Brain microvascular endothelial cell (primary cell): ENCODE data around the gene CDK5RAP2.

Experiments
- DNase-seq: peaks from one replicate; pipeline ENCODE4 v3.0.0-alpha.2; 2020
- H3K27ac ChIP-seq: fragments of 250-450 bp; sonication (Bioruptor Pico); 2 replicates; pipeline ENCODE4 v1.5.1; 2020; ENCODE audit warnings: mild to moderate bottlenecking, moderate library complexity
- H3K27me3 ChIP-seq: fragments of 250-450 bp; sonication (Bioruptor Pico); replicated peaks from 2 replicates; pipeline ENCODE4 v1.5.1; 2020; ENCODE audit warnings: mild to moderate bottlenecking
- H3K36me3 ChIP-seq: fragments of 250-450 bp; sonication (Bioruptor Pico); replicated peaks from 2 replicates; pipeline ENCODE4 v1.5.1; 2020; ENCODE audit warnings: mild to moderate bottlenecking
- H3K4me3 ChIP-seq: 2 replicates; pipeline ENCODE4 v1.5.1; 2011; ENCODE audit warnings: low read depth, mild to moderate bottlenecking, control low read depth, low read length, moderate library complexity
- in situ Hi-C: cut with HindIII; loops from 2 replicates; pipeline ENCODE4 v1.10.0; 2017; ENCODE audit warnings: low sequenced_read_pairs, low pct_ligation_motif_present
- TF ChIP-seq, protein P1 (sequence below): IDR thresholded peaks from 2 replicates; pipeline ENCODE4 v1.5.1; 2011; ENCODE audit warnings: low read depth, mild to moderate bottlenecking, moderate library complexity, low read length, control low read depth, inconsistent platforms; ENCODE audit errors: missing control alignments

Gene CDK5RAP2

DNA sequence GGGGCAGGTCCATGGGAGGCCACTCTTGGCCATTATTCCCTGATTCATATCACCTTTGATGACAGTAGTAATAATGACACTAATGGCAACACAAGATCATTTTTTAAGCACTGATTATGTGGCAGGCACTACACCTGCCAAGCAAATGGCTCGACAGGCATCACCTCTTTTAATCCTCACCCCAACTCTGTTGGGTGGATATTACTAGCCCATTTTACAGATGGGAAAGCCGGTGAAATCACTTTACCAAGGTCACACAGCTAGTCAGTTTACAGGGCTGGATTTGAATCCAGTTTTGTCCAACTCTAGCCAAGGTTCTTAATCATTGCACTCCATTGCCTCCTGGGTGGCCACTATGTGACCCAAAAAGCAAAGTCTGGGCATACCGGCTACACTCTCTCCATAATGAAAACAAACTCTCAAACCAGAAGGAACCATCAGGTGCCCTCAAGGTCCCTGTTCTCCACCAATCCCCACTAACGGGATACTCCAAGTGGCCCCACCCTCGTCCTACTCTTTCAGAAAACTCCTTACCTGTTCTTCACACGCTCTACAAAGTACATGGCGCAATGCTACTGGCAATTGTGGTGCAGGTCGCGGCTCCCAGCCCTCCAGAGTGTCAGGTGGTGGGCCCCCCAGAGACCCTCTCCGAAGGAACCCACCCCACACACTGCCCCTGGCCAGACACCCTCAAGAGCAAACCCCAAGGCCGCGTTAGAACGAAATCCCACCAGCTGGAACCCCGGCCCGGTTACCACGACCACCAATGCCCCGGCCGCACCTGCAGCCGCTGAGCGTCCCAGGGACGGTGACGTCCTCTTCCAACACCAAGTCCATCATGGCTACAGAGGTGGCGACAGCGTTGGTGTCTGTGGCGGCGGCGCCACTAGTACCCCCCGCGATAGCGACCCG is 572 bp downstream of the CDK5RAP2 start:
- DNase-seq = no peak
- TF ChIP-seq, protein P1, sequence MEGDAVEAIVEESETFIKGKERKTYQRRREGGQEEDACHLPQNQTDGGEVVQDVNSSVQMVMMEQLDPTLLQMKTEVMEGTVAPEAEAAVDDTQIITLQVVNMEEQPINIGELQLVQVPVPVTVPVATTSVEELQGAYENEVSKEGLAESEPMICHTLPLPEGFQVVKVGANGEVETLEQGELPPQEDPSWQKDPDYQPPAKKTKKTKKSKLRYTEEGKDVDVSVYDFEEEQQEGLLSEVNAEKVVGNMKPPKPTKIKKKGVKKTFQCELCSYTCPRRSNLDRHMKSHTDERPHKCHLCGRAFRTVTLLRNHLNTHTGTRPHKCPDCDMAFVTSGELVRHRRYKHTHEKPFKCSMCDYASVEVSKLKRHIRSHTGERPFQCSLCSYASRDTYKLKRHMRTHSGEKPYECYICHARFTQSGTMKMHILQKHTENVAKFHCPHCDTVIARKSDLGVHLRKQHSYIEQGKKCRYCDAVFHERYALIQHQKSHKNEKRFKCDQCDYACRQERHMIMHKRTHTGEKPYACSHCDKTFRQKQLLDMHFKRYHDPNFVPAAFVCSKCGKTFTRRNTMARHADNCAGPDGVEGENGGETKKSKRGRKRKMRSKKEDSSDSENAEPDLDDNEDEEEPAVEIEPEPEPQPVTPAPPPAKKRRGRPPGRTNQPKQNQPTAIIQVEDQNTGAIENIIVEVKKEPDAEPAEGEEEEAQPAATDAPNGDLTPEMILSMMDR = no peak
- Histone ChIP-seq H3K4me3 (peak overlapping the region; percentile 95), H3K36me3 (no peaks in the 10 kb centered on the region), H3K27me3 (no peaks in the 10 kb centered on the region), H3K27ac (peak overlapping the region; percentile 66)
- in situ Hi-C loops = no loop called here

DNA sequence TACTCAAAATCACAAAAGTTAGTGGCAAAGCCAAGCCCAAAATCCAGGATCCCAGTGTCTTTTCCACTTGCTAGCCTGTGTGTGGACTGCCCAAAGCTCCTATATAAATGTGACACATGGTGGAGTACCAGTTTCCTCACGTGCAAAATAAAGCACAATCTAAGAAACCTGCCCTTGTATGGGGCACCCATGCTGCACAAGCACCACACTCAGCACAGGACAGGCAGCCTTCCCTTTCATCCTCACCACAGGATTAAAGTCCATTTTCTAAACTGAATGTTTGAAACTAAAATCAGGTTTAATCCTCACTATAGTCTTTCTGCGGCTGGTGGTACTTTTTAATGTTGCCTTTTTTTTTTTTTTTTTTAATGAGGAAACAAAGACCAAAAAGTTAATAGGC is 5.5 kb downstream of the CDK5RAP2 start:
- H3K27ac ChIP-seq = no peak overlapping the region
- DNase-seq = no peak
- H3K4me3 ChIP-seq = no peak overlapping the region
- peaks cover 5% of the 10 kb centered on the region for H3K36me3 ChIP-seq
- H3K27me3 ChIP-seq = no peaks in the 10 kb centered on the region
- in situ Hi-C loops = no loop called here
- TF ChIP-seq, protein P1 = no peak

DNA sequence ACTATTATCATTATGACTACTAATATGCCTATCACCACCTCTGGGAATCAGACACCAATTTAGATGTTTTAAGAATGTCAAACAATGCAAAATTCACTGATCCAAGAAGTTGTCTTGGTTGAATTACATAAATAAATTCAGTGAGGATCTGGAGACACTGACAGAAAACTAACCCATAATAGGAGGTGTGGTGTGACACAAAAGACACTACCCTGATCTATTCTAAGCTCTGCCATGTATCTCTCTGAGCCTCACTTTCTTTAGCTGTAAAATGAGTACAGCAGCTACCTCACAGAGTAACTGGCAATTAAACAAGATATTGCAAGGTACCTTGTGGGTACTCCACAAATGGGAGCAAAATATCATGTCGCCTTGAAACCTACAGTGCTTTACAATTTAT is 7.5 kb downstream of the CDK5RAP2 start:
- TF ChIP-seq, protein P1 = no peak
- Histone ChIP-seq H3K36me3 (peaks cover 5% of the 10 kb centered on the region), H3K4me3 (no peak overlapping the region), H3K27me3 (no peaks in the 10 kb centered on the region), H3K27ac (no peak overlapping the region)
- in situ Hi-C loops = no loop called here
- DNase-seq = no peak

DNA sequence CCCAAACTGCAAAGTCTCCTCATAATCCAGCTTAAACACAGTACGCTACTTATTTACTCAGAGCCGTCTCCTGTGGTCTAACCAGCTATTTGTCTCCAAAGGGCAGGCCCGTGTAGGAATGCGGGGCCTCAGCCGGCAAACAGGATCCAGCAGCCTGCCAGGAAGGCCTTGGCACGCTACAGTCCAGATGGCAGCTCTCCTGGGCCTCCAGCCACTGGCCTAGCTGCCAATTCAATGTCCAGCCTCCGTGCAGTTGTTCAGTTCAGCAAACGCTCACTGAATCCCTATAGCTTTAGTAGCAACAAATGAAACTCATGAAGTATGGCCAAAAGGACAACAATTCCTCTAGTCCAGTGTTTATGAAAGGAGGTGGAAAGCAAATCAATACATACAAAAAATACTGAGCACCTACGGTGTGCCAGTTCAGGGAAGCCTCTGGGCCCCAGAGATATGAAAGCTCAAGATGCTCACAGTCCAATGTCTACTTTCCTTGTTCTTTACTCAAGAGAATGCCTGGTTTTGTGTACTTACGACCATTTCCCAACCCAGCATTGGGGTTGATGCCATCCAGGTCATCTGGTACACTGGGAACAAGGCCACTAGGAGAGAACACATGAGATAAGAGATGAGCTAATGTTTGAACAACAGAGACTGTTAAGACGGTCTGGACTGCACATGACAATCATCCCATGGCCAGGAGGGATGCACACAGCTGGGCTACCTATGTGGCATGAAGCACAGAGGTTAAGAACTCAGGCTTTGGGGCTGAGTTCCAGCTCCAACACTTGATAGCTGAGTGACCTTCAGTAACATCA is 8.3 kb downstream of the CDK5RAP2 start:
- DNase-seq = no peak
- in situ Hi-C loops = no loop called here

DNA sequence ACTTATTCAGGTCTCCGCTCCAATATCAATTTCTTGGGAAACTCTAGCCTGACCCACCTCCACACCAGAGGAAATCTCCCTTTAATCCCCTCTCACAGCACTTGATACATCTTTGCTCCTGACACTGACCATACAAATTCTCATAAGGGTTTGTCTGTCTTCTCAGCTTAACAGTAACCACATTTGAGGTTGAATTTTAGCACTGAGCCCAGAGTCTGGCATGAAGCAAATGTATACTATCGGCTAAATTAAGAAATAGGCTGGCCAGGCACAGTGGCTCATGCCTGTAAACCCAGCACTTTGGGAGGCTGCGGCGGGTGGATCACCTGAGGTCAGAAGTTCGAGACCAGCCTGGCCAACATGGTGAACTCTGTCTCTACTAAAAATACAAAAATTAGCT is 9.7 kb downstream of the CDK5RAP2 start:
- in situ Hi-C loops = no loop called here
- H3K4me3 ChIP-seq = no peak overlapping the region
- DNase-seq = no peak
- peaks cover 5% of the 10 kb centered on the region for H3K36me3 ChIP-seq
- no peak overlapping the region for H3K27ac ChIP-seq
- no peaks in the 10 kb centered on the region for H3K27me3 ChIP-seq
- TF ChIP-seq, protein P1 = no peak

More for the DNA sequence above, 8.3 kb downstream of the CDK5RAP2 start:
- no peak overlapping the region for H3K4me3 ChIP-seq
- no peaks in the 10 kb centered on the region for H3K27me3 ChIP-seq
- TF ChIP-seq, protein P1 = no peak
- H3K36me3 ChIP-seq = peaks cover 5% of the 10 kb centered on the region
- no peak overlapping the region for H3K27ac ChIP-seq
